HG03521 (cell line): ENCODE measurements around the gene ITM2B.
"Not testable (repeated sequence)": the region's sequence is repeated elsewhere in the genome, so short reads cannot be mapped to it uniquely, and the experiment has no call there.

Source experiments
- ATAC-seq: cut with Tn5 transposase; IDR thresholded peaks from one replicate; pipeline ENCODE4 v1.9.1; 2021; ENCODE audit warnings: mild to moderate bottlenecking, moderate library complexity; ENCODE audit not compliant: unreplicated experiment

ITM2B gene

GRCh38 chr13:48222358-48223301 lies 10.4 kb upstream of the ITM2B start:
- ATAC-seq, result no peak

- ATAC-seq, result no peak
Observed at GRCh38 chr13:48224701-48225100, 8.3 kb upstream of the ITM2B start.

- ATAC-seq, result no peak
Observed at GRCh38 chr13:48230541-48230940, 2.5 kb upstream of the ITM2B start.

DNA sequence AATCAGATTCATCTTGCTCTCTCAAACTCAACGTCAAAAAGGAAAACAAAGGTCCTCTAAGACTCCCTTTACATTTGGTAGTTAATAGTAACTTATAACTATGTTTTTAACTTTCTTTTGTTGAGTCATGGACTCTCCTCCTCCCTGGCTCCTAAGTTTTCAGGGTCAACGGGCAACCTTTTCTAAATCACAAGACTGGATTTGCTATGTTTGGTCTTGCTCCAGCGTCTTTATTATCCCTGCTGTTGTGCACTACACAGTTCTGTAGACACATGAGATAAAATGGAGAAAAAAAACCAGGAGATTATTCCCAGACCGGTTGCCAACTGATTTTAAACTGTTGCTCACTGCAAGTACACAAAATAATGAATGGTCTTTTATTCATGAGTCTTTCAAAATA lies 1.9 kb upstream of the ITM2B start:
- no peak for ATAC-seq

DNA sequence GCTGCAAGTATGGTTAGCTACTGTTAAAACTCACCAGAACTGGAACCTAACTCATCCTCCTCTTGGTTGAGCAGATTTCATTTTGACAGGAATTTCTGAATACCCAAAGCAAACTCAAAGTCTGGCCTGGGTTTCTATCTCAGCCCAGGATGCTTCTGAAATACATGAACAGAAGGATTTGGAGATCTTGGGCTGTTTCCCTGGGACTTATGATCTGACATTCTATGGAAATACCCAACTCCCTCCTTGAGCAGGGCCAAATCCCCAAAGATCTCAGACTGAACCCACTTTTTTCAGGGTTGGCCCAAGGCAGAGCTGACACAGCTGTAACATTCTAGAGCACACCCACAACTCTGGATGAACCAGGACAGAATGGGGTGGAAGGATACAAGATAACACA lies 1.1 kb upstream of the ITM2B start:
- ATAC-seq, result no peak

- ATAC-seq, result peak; percentile 11
Observed at GRCh38 chr13:48232420-48233045, 473 bp upstream of the ITM2B start.

GRCh38 chr13:48233889-48234488 lies 983 bp downstream of the ITM2B start:
- no peak for ATAC-seq

DNA sequence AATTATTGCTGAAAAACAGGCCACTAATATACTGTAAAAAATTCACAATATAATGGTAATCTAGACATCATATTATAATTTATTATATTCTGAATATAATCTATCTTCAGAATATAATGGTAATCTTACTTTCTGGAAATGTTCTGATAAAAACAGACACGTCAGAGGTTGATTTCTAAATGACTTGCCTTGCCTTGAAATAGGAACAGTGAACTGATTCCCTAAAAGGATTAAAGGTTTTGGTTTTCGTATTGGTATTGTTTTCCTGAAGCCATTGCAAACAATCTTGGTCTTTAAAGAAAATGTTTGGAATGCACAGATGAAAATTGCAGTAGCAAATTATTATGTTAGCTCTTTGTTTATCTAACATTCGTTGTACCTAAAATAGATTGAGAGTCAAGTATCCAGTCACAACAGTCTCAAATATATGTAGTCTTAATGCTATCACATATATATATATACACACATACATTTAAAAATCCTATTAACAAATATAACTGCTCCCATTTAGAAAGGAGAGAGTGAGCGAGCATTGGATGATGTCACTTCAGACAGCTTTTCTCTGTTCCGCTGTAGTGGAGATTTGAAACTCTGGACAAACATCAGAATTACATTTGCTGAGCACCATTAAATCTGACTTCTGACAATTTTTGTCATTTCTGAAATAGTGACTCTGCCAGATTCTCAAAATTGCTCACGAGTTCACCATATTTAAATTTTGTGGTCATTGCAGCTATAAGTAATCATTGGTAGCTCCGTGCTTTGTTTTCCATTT lies 1.7 kb downstream of the ITM2B start:
- ATAC-seq, result no peak

GRCh38 chr13:48235341-48236135 lies 2.5 kb downstream of the ITM2B start:
- no peak for ATAC-seq

GRCh38 chr13:48236528-48237353 lies 3.7 kb downstream of the ITM2B start:
- no peak for ATAC-seq

- ATAC-seq, result not testable (repeated sequence)
Observed at GRCh38 chr13:48239369-48239768, 6.4 kb downstream of the ITM2B start.

DNA sequence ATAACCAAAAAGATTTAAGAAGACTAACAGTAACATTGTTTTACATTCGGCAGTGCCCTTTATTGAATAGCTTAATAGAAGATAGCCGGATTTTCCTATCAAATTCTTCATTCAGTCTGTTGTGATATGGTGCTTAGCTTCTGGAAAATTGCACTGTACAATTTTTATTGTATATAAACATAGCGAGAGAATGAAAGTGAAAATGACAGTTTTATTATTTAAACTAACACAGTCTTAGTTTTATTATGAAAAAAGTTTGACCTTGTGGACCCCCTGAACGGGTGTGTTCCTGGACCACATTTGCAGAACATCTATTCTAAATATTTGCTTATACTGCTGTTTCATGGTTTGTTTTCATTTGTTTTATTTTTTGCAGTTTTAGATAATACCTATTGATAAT lies 8.6 kb downstream of the ITM2B start:
- ATAC-seq, result no peak

DNA sequence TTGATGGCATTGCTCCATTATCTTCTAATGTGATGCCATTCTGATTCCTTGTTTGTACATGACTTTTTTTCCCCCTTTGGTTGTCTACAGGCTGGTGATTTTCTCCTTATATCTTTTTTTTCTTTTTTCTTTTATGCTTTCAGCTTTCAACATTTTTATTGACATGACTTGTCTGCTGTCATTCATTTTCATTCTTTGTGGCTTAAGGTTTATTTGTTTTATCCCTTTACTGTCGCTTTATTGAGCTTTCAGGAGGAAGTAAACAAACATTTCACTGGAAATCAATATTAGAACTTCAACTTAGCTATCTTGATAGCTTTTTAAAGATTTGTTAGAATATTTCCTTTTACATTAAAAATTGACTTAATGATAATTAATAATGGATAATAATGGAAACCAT lies 9.7 kb downstream of the ITM2B start:
- no peak for ATAC-seq

DNA sequence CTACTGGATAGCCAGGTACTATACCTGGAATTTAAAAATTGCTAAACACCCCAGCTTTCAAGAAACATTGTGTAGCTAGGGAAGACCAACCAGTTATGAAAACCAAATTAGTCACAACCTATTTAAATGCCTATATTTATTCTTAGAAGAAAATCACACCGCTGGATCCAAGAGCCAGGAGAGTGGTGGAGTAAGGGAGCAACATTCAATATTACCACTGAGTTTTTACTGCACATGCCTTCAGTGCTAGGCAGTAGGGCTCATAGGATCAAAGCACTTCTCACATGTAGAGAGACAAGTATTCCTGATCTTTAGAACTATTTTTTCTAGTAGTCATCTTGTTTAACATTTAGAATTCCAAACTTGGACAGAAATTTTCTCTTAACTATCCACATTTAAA lies 11.2 kb downstream of the ITM2B start:
- no peak for ATAC-seq

- ATAC-seq, result no peak
Observed at GRCh38 chr13:48246102-48246501, 13.1 kb downstream of the ITM2B start.

DNA sequence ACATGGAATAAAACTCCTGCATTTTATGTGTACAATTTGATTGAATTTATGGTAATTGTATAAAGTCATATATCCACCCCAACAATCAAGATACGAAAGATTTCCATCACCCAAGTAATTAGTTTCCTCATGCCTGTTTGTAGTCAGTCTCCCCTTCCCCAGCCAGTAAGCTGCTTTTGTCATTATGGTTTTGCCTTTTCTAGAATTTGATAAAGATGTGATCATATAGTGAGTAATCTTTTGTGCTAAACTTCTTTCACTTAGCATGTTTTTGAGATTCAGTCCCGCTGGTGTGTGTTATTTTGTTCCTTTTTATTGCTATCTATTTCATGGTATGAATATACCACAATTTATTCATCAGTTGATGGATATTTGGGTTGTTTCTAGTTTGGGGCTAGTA lies 16.0 kb downstream of the ITM2B start:
- ATAC-seq, result no peak

DNA sequence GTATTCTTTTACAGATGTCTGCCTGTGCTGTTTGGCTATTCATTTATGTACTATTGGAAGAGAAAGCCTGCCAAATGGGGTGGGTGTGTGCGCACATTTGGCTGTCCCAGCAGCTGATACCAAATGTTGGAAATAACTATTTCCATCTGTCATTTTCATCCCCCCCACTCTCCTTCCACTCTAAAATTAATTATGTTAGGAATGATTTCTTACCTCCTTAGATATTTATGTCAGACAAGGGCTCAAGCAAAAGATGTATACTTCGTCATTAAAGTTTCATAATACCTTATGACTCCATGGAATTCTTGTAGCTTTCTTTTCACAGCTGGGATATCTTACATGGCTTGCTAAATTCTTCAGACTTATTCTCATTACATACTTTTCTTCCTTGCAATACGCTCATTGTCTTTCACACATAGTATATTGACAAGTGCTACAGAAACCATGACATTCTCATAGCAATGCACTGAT lies 18.6 kb downstream of the ITM2B start:
- ATAC-seq, result no peak

DNA sequence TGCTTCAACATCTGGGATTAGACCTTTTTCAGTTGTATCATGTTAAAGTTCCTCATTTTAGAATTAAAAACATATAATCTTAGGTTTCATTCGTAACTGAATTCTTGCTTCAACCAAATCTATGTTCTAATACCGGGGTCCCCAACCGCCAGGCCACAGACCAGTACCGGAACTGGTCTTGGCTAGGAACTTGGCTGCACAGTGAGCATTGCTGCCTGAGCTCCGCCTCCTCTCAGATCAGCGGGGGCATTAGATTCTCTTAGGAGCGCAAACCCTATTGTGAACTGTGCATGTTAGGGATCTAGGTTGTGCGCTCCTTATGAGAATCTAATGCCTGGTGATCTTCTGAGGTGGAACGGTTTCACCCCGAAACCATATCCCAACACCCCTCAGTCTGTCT lies 19.2 kb downstream of the ITM2B start:
- ATAC-seq, result no peak

- no peak for ATAC-seq
Observed at GRCh38 chr13:48253849-48254248, 20.8 kb downstream of the ITM2B start.
